HepG2 (cell line): ENCODE results near the gene PCSK5. TPM values are rescaled to one million over a fixed set of nuclear protein-coding genes. Genes with fewer than 3 reads are reported as not detected.

Experiments
- ATAC-seq: fragments of 200-7000 bp; cut with Tn5 transposase; 3 replicates; pipeline ENCODE4 v1.9.1; 2020; ENCODE audit warnings: mild to moderate bottlenecking, moderate library complexity
- BruUV-seq: library from RNA; stranded (reverse); fragments of 400-500 nt; replicated peaks from 2 replicates; lab custom pipeline; 2021; lab: Mats Ljungman, UMichigan
- CTCF ChIA-PET: fragments of 300-600 bp; formaldehyde crosslinking; extraction: SDS; loops from one replicate; lab custom pipeline; 2021; ENCODE audit warnings: low total read pairs, inconsistent platforms, low intra/inter-chr PET ratio; lab: Yijun Ruan, JAX
- POLR2A ChIA-PET: fragments of 350-600 bp; sonication (Branson Sonifier 250); formaldehyde crosslinking; loops from one replicate; lab custom pipeline; 2020; ENCODE audit warnings: antibody characterized with exemption, inconsistent platforms; lab: Yijun Ruan, JAX
- DNase-seq: peaks from one replicate; pipeline ENCODE4 v3.0.0-alpha.2; 2015; ENCODE audit warnings: low spot score
- FAIRE-seq: peaks from 3 replicates; lab custom pipeline; 2011; peaks lifted over from hg19 to GRCh38; lab: Jason Lieb, UNC
- H2AFZ ChIP-seq: one replicate; pipeline ENCODE4 v1.6.1; 2011; ENCODE audit warnings: low read length, inconsistent platforms
- H3K27ac ChIP-seq: fragments of 300-600 bp; 3 replicates; pipeline ENCODE4 v1.8.0; 2011; ENCODE audit warnings: mixed run types, mild to moderate bottlenecking, mixed read lengths, low read length, inconsistent platforms; ENCODE audit not compliant: insufficient read depth; ENCODE audit errors: extremely low read length
- H3K27me3 ChIP-seq, 2 experiments: fragments of 200-600 bp in 1 of 2; 2 replicates in 1 of 2; 3 replicates in 1 of 2; pipeline versions ENCODE4 v1.6.0 to v1.8.0; 2011; ENCODE audit warnings: low read length in 2 of 2, mild to moderate bottlenecking in 2 of 2, moderate library complexity in 2 of 2, inconsistent platforms in 1 of 2; ENCODE audit not compliant: insufficient read depth in 2 of 2, control insufficient read depth in 1 of 2
- H3K36me3 ChIP-seq, 2 experiments: fragments of 200-600 bp in 1 of 2; replicated peaks in 1 of 2; 2 replicates in 1 of 2; 3 replicates in 1 of 2; pipeline versions ENCODE4 v1.5.1 to v1.8.0; 2011; ENCODE audit warnings: low read length in 2 of 2, inconsistent platforms in 1 of 2; ENCODE audit not compliant: insufficient read depth in 2 of 2, control insufficient read depth in 1 of 2
- H3K4me1 ChIP-seq: 2 replicates; pipeline ENCODE4 v1.5.1; 2012; ENCODE audit warnings: low read length, inconsistent platforms; ENCODE audit not compliant: insufficient read depth
- H3K4me2 ChIP-seq: 2 replicates; pipeline ENCODE4 v1.6.0; 2011; ENCODE audit warnings: low read depth, low read length, inconsistent platforms
- H3K4me3 ChIP-seq, 3 experiments: fragments of 200-600 bp in 1 of 3; sonication (generic), shearing (Covaris generic) in 1 of 3; replicated peaks in 1 of 3; 2 replicates each; pipeline ENCODE4 v1.5.1; 2011 to 2016; ENCODE audit warnings: low read length in 3 of 3, inconsistent platforms in 2 of 3, low read depth in 2 of 3, mild to moderate bottlenecking in 2 of 3, control low read depth in 1 of 3, mixed read lengths in 1 of 3; ENCODE audit not compliant: insufficient read depth in 1 of 3
- H3K79me2 ChIP-seq: one replicate; pipeline ENCODE4 v1.6.1; 2011; ENCODE audit warnings: low read length, inconsistent platforms; ENCODE audit not compliant: insufficient read depth
- H3K9ac ChIP-seq: 2 replicates; pipeline ENCODE4 v1.6.0; 2011; ENCODE audit warnings: mild to moderate bottlenecking, low read depth, low read length, inconsistent platforms; ENCODE audit not compliant: insufficient read depth
- H3K9me3 ChIP-seq: 2 replicates; pipeline ENCODE4 v1.5.1; 2012; ENCODE audit warnings: mild to moderate bottlenecking, low read length
- H4K20me1 ChIP-seq: 2 replicates; pipeline ENCODE4 v1.6.0; 2011; ENCODE audit warnings: inconsistent platforms, mild to moderate bottlenecking, low read length, moderate library complexity; ENCODE audit not compliant: insufficient read depth
- BCL6 ChIP-seq: IDR thresholded peaks from 2 replicates; pipeline ENCODE4 v1.6.1; 2016; ENCODE audit warnings: missing genetic modification reagents, missing compliant biosample characterization
- FOXK2 ChIP-seq: fragments of 450-650 bp; IDR thresholded peaks from 2 replicates; pipeline ENCODE4 v1.6.1; 2016
- RORA ChIP-seq: sonication (generic); formaldehyde crosslinking; IDR thresholded peaks from 2 replicates; pipeline ENCODE4 v1.5.0; 2020; ENCODE audit warnings: mild to moderate bottlenecking, missing genetic modification reagents, moderate library complexity
- ZFY ChIP-seq: sonication (generic); formaldehyde crosslinking; IDR thresholded peaks from 2 replicates; pipeline ENCODE4 v1.4.0; 2020; ENCODE audit warnings: missing genetic modification reagents
- ZNF383 ChIP-seq: sonication (generic); formaldehyde crosslinking; IDR thresholded peaks from 2 replicates; pipeline ENCODE4 v1.4.0; 2020; ENCODE audit warnings: missing genetic modification reagents, mild to moderate bottlenecking, borderline replicate concordance
- ZNF564 ChIP-seq: sonication (generic); formaldehyde crosslinking; IDR thresholded peaks from 2 replicates; pipeline ENCODE4 v1.8.1; 2023; ENCODE audit warnings: mild to moderate bottlenecking, missing genetic modification reagents
- WGBS: methylation state at CpG from one replicate; pipeline ENCODE4 v1.1.6; 2017; ENCODE audit warnings: low lambda C conversion rate; 5-methylcytosine and 5-hydroxymethylcytosine counted together
- in situ Hi-C: cut with HindIII; loops from 2 replicates; pipeline ENCODE4 v1.10.0; 2017; ENCODE audit warnings: low pct_unique_long_range_greater_than_20kb; ENCODE audit not compliant: extremely low pct_ligation_motif_present
- intact Hi-C: fragments of 100-400 bp; cut with micrococcal nuclease; formaldehyde crosslinking; loops from one replicate; pipeline ENCODE4 v1.10.0; 2022; ENCODE audit not compliant: unreplicated experiment
- polyA plus RNA-seq, 8 experiments: library from polyadenylated mRNA; depleted of rRNA in 3 of 8; stranded (reverse) in 7 of 8; unstranded in 1 of 8; fragments of >200 nt; fragmentation: Illumina TruSeq in 4 of 8; extraction: Trizol in 4 of 8; gene quantifications; 2 replicates each; pipeline versions ENCODE4 v1.2.1 to v1.2.3, GENCODE V29; 2011 to 2016; ENCODE audit warnings: low read depth in 4 of 8, missing spikeins in 1 of 8, mixed read lengths in 1 of 8; ENCODE audit not compliant: insufficient read depth in 1 of 8
- total RNA-seq, 5 experiments: library from RNA; depleted of rRNA; stranded (reverse); fragments of >200 nt; fragmentation: Illumina TruSeq; extraction: Trizol; gene quantifications; 2 replicates each; pipeline ENCODE4 v1.2.3, GENCODE V29; 2016; ENCODE audit warnings: low read depth in 1 of 5
- TF ChIP-seq, protein P1 (sequence below): sonication (generic); formaldehyde crosslinking; conservative IDR thresholded peaks from 2 replicates; pipeline ENCODE4 v1.4.0; 2020; ENCODE audit warnings: missing genetic modification reagents

The PCSK5 gene
- total and polyA plus RNA-seq, 2 of the 13 experiments (the other 11 are each of a cell fraction or from before 2014, with no cell fraction given): 0.55 to 0.66 TPM

DNA sequence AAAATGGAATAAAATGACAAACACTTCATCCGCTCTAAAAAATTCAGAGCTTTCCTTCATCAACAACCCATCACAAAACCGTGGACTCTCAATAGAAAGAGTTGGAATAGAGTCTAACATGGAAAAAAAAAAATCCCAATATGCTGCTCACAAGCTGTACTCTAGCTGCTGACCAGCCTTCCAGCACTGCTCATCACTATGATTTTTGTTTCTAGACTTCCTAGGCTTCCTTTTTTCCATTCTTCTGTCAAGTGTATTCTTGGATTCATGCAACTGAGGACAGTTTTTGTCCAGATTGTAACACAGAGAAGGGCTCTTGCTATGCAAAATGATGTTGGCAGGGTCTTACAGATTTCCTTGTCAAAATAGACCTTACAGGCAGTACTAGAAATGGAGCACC lies 469.3 kb downstream of the PCSK5 start:
- H4K20me1 ChIP-seq: no peaks in the 10 kb centered on the region
- FAIRE-seq: no peak
- 45% methylated on average over 2 of the region's 2 CpGs for WGBS
- H3K36me3 ChIP-seq: no peaks in the 10 kb centered on the region
- DNase-seq: no peak
- H2AFZ ChIP-seq: no peak overlapping the region
- BruUV-seq: no TSS peak
- ATAC-seq: no peak
- CTCF ChIA-PET: no interaction called here
- TF ChIP-seq, protein P1, sequence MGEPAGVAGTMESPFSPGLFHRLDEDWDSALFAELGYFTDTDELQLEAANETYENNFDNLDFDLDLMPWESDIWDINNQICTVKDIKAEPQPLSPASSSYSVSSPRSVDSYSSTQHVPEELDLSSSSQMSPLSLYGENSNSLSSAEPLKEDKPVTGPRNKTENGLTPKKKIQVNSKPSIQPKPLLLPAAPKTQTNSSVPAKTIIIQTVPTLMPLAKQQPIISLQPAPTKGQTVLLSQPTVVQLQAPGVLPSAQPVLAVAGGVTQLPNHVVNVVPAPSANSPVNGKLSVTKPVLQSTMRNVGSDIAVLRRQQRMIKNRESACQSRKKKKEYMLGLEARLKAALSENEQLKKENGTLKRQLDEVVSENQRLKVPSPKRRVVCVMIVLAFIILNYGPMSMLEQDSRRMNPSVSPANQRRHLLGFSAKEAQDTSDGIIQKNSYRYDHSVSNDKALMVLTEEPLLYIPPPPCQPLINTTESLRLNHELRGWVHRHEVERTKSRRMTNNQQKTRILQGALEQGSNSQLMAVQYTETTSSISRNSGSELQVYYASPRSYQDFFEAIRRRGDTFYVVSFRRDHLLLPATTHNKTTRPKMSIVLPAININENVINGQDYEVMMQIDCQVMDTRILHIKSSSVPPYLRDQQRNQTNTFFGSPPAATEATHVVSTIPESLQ (CRISPR knock-in tag): no peak
- TF ChIP-seq ZFY (CRISPR knock-in tag): no peak
- no peak for TF ChIP-seq BCL6 (CRISPR knock-in tag)
- TF ChIP-seq RORA: no peak
- TF ChIP-seq ZNF564 (CRISPR knock-in tag): no peak
- no peak for TF ChIP-seq FOXK2
- no peak for TF ChIP-seq ZNF383 (CRISPR knock-in tag)
- H3K4me2 ChIP-seq: no peak overlapping the region
- H3K27me3 ChIP-seq: no peaks in the 10 kb centered on the region; a peak in 1 of 5 replicates
- no peak overlapping the region for H3K4me3 ChIP-seq
- H3K9ac ChIP-seq: no peak overlapping the region
- no peaks in the 10 kb centered on the region for H3K79me2 ChIP-seq
- intact Hi-C loops (no loop called here), in situ Hi-C loops (no loop called here)
- H3K27ac ChIP-seq: no peak overlapping the region
- H3K9me3 ChIP-seq: no peaks in the 10 kb centered on the region
- peaks cover 27% of the 10 kb centered on the region for H3K4me1 ChIP-seq
- POLR2A ChIA-PET: interaction anchor here (1.1 kb wide), 1 partner anchor 14 kb away, joined by 3 read pairs; no protein-coding TSS in a partner anchor
